WTC11 (cell line): ENCODE measurements around the gene RIMS4. TPM values are rescaled to one million over a fixed set of nuclear protein-coding genes. Genes with fewer than 3 reads are reported as not detected.

Source experiments
- ATAC-seq: fragments of 200-7000 bp; cut with Tn5 transposase; 2 replicates; pipeline ENCODE4 v1.10.0; 2021; ENCODE audit warnings: mild to moderate bottlenecking, moderate library complexity
- CTCF ChIA-PET: fragments of 300-600 bp; sonication (Branson Sonifier 250); formaldehyde crosslinking; loops from one replicate; lab custom pipeline; 2021; ENCODE audit warnings: antibody characterized with exemption; lab: Charles Lee
- POLR2A ChIA-PET: fragments of 350-600 bp; sonication (Branson Sonifier 250); formaldehyde crosslinking; loops from one replicate; lab custom pipeline; 2021; ENCODE audit warnings: antibody characterized with exemption; lab: Charles Lee
- DNase-seq: peaks from one replicate; pipeline ENCODE4 v3.0.0; 2021; ENCODE audit warnings: low spot score
- H3K27ac Mint-ChIP-seq: 2 replicates; pipeline ENCODE4 v1.8.0; 2021; ENCODE audit warnings: mixed read lengths
- H3K27me3 Mint-ChIP-seq: 2 replicates; pipeline ENCODE4 v1.8.0; 2021; ENCODE audit warnings: low read depth, mild to moderate bottlenecking, moderate library complexity, mixed read lengths
- H3K36me3 Mint-ChIP-seq: 2 replicates; pipeline ENCODE4 v1.8.0; 2021; ENCODE audit warnings: mixed read lengths
- H3K4me1 Mint-ChIP-seq: 2 replicates; pipeline ENCODE4 v1.8.0; 2022; ENCODE audit warnings: mixed read lengths
- H3K4me3 Mint-ChIP-seq: 2 replicates; pipeline ENCODE4 v1.8.0; 2021; ENCODE audit warnings: mild to moderate bottlenecking, moderate library complexity, mixed read lengths
- H3K9me3 Mint-ChIP-seq: 2 replicates; pipeline ENCODE4 v1.8.0; 2021; ENCODE audit warnings: mixed read lengths
- AFF4 ChIP-seq: sonication (generic); formaldehyde crosslinking; IDR thresholded peaks from 2 replicates; pipeline ENCODE4 v1.8.1; 2023; ENCODE audit warnings: mild to moderate bottlenecking, missing genetic modification reagents, borderline replicate concordance
- E2F5 ChIP-seq: sonication (generic); formaldehyde crosslinking; IDR thresholded peaks from 2 replicates; pipeline ENCODE4 v1.8.1; 2022; ENCODE audit warnings: mild to moderate bottlenecking, moderate library complexity, missing genetic modification reagents
- EMX1 ChIP-seq: fragments of 250-450 bp; sonication (Bioruptor Pico); IDR thresholded peaks from 2 replicates; pipeline ENCODE4 v1.8.0; 2021; ENCODE audit warnings: mild to moderate bottlenecking
- HMGA2 ChIP-seq: fragments of 250-450 bp; sonication (Bioruptor Pico); IDR thresholded peaks from 2 replicates; pipeline ENCODE4 v1.4.0; 2021; ENCODE audit warnings: mild to moderate bottlenecking, moderate library complexity
- KAT7 ChIP-seq: sonication (generic); formaldehyde crosslinking; IDR thresholded peaks from 2 replicates; pipeline ENCODE4 v1.8.1; 2023; ENCODE audit warnings: missing genetic modification reagents, mild to moderate bottlenecking, borderline replicate concordance
- OVOL2 ChIP-seq: fragments of 250-450 bp; sonication (Bioruptor Pico); IDR thresholded peaks from 2 replicates; pipeline ENCODE4 v1.9.0; 2021; ENCODE audit warnings: mild to moderate bottlenecking, borderline replicate concordance
- RELA ChIP-seq: sonication (generic); formaldehyde crosslinking; IDR thresholded peaks from 2 replicates; pipeline ENCODE4 v1.8.1; 2022; ENCODE audit warnings: missing genetic modification reagents, mild to moderate bottlenecking, borderline replicate concordance
- SMAD4 ChIP-seq: sonication (generic); formaldehyde crosslinking; IDR thresholded peaks from 2 replicates; pipeline ENCODE4 v1.8.0; 2022; ENCODE audit warnings: mild to moderate bottlenecking, missing genetic modification reagents
- SOX15 ChIP-seq: fragments of 250-450 bp; sonication (Bioruptor Pico); IDR thresholded peaks from 2 replicates; pipeline ENCODE4 v1.9.0; 2021; ENCODE audit warnings: mild to moderate bottlenecking
- USF1 ChIP-seq: sonication (generic); formaldehyde crosslinking; IDR thresholded peaks from 2 replicates; pipeline ENCODE4 v1.8.0; 2022; ENCODE audit warnings: mild to moderate bottlenecking, missing genetic modification reagents
- ZMAT4 ChIP-seq: fragments of 250-450 bp; sonication (Bioruptor Pico); IDR thresholded peaks from 2 replicates; pipeline ENCODE4 v1.9.0; 2021; ENCODE audit warnings: mild to moderate bottlenecking
- ZNF263 ChIP-seq: sonication (generic); formaldehyde crosslinking; IDR thresholded peaks from 2 replicates; pipeline ENCODE4 v1.8.1; 2022; ENCODE audit warnings: low read depth, mild to moderate bottlenecking, moderate library complexity, missing genetic modification reagents
- ZNF281 ChIP-seq: sonication (generic); formaldehyde crosslinking; IDR thresholded peaks from 2 replicates; pipeline ENCODE4 v1.8.0; 2023; ENCODE audit warnings: mild to moderate bottlenecking, missing genetic modification reagents
- total RNA-seq: library from RNA; stranded (reverse); gene quantifications from 3 replicates; pipeline ENCODE4 v1.2.3, GENCODE V29; 2021

RIMS4 gene
- total RNA-seq, 1 experiment from 2014 or later, result 24.8 TPM

- H3K27me3 Mint-ChIP-seq, result peaks cover 7% of the 10 kb centered on the region
- peaks cover 12% of the 10 kb centered on the region for H3K4me1 Mint-ChIP-seq
- POLR2A ChIA-PET, result interaction anchor here (0.7 kb wide), 1 partner anchor 13 kb away, joined by 3 read pairs; no protein-coding TSS in a partner anchor
Observed at GRCh38 chr20:44828640-44829039, 18.3 kb upstream of the RIMS4 start.

More at GRCh38 chr20:44828640-44829039, 18.3 kb upstream of the RIMS4 start:
- DNase-seq, result no peak
- H3K9me3 Mint-ChIP-seq, result peaks cover 17% of the 10 kb centered on the region
- no peak for ATAC-seq
- H3K27ac Mint-ChIP-seq, result no peak overlapping the region
- CTCF ChIA-PET, result no interaction called here
- H3K4me3 Mint-ChIP-seq, result no peak overlapping the region
- TF ChIP-seq KAT7 (CRISPR knock-in tag), result no peak
- no peak for TF ChIP-seq ZNF281 (CRISPR knock-in tag)
- no peak for TF ChIP-seq EMX1
- TF ChIP-seq SOX15, result no peak
- TF ChIP-seq ZNF263 (CRISPR knock-in tag), result no peak
- TF ChIP-seq SMAD4 (CRISPR knock-in tag), result no peak
- no peak for TF ChIP-seq E2F5
- no peak for TF ChIP-seq HMGA2
- TF ChIP-seq OVOL2, result no peak
- TF ChIP-seq USF1 (CRISPR knock-in tag), result no peak
- no peak for TF ChIP-seq ZMAT4 (CRISPR knock-in tag)
- TF ChIP-seq AFF4 (CRISPR knock-in tag), result no peak
- no peak for TF ChIP-seq RELA (CRISPR knock-in tag)
- peaks cover 7% of the 10 kb centered on the region for H3K36me3 Mint-ChIP-seq
